Pancreas (tissue), 10 donors: ENCODE results near the gene OGG1. TPM values are rescaled to one million over a fixed set of nuclear protein-coding genes. Genes with fewer than 3 reads are reported as not detected.

Experiments
- ATAC-seq, 4 donors: fragments of 200-7000 bp; cut with Tn5 transposase; one replicate each; pipeline versions ENCODE4 v1.8.0 to v1.9.1; 2020; ENCODE audit warnings: mild to moderate bottlenecking in 4 of 4, moderate library complexity in 4 of 4
- DNase-seq, 6 donors: peaks; one replicate each; pipeline ENCODE4 v3.0.0-alpha.2; 2020
- FAIRE-seq: peaks from 2 replicates; lab custom pipeline; 2012; peaks lifted over from hg19 to GRCh38; lab: Jason Lieb, UNC
- H3K27ac ChIP-seq, 4 donors: fragments of 200-600 bp; sonication (generic); 1 replicate in 3 of 4; 2 replicates in 1 of 4; pipeline versions ENCODE4 v1.5.0 to v1.8.0; 2020
- H3K27me3 ChIP-seq, 4 donors: fragments of 200-600 bp; one replicate each; pipeline ENCODE4 v1.8.0; 2021
- H3K36me3 ChIP-seq, 3 donors: fragments of 200-600 bp; sonication (generic) in 1 of 3; one replicate each; pipeline versions ENCODE4 v1.5.0 to v1.8.0; 2020 to 2021
- H3K4me1 ChIP-seq, 3 donors: fragments of 200-600 bp; one replicate each; pipeline ENCODE4 v1.8.0; 2021
- H3K4me3 ChIP-seq, 4 donors: fragments of 200-600 bp; sonication (generic) in 2 of 4; one replicate each; pipeline versions ENCODE4 v1.5.0 to v1.8.0; 2020 to 2021
- H3K9me3 ChIP-seq, 4 donors: fragments of 200-600 bp; one replicate each; pipeline ENCODE4 v1.8.0; 2021
- CTCF ChIP-seq, 4 donors: fragments of 200-600 bp; sonication (generic) in 3 of 4; IDR thresholded peaks; one replicate each; pipeline versions ENCODE4 v1.5.0 to v1.8.0; 2021; ENCODE audit warnings: antibody characterized with exemption in 4 of 4
- WGBS, 2 donors: extraction: QIAGEN DNeasy Blood & Tissue Kit; methylation state at CpG; one replicate each; pipeline ENCODE4 v1.1.7; 2013; 5-methylcytosine and 5-hydroxymethylcytosine counted together
- intact Hi-C, 3 donors: fragments of 100-400 bp; cut with DNase I; formaldehyde crosslinking; loops; one replicate each; pipeline versions ENCODE4 v1.11.1 to v1.14.2; 2022
- polyA plus RNA-seq, 2 donors: library from polyadenylated mRNA; stranded (reverse); fragments of 200-250 nt; gene quantifications; one replicate each; pipeline ENCODE4 v1.2.3, GENCODE V29; 2013
- total RNA-seq, 6 donors: library from RNA; stranded (reverse); fragmentation: NEBNext Ultra II Directional in 4 of 6; extraction: Animal tissue kit (Norgen Biotek cat#: 25700) in 4 of 6; gene quantifications; one replicate each; pipeline versions ENCODE4 v1.2.1 to v1.2.4, GENCODE V29; 2021 to 2023
- donor health status: healthy with polysubstance abuse.
- donor health status: DM: no; HTN: no; CAD: no; lungs with moderate emphysema.
- donor health status: DM: no; HTN: no; CAD: no.
- donor health status: control.
- donor health status: control.
- donor health status: Bipolar disorder and iron deficiency.
- donor health status: DM: yes; HTN: yes; CAD: no.
- donor health status: DM: no; HTN: no; CAD: no.
- donor health status: DM: no; HTN: no; CAD: no.
- donor health status: DM: yes; HTN: yes; CAD: no.

The OGG1 gene
- total and polyA plus RNA-seq, 8 donors = 5.9 to 13.9 (median 9.1) TPM

DNA sequence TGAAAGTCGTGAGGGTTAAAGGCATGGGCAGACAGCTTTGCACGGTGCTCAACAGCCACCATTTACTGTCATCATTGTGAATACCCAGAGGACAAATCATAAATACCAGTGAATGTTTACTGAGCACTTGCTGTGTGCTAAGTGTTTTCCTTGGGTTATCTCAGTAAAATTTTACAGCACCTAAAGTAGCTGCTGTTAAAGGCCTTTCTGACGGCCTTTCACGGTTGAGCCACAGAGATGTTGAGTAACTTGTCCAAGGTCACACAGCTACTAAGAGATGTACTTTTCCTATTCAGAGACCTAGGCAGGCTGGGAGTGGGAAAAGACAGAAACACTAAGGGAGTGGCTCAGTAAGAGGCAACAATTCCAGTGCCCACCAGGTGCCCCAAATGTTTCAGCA, 46.5 kb upstream of the OGG1 start:
- FAIRE-seq = no peak
- Histone ChIP-seq H3K9me3 (no peaks in the 10 kb centered on the region), H3K27ac (no peak overlapping the region), H3K36me3 (peaks cover 0 to 3% (median 0%) of the 10 kb centered on the region in 3 donors), H3K4me3 (no peak overlapping the region), H3K27me3 (no peaks in the 10 kb centered on the region), H3K4me1 (peaks cover 0 to 11% (median 0%) of the 10 kb centered on the region in 3 donors)
- ATAC-seq = no peak
- WGBS, 2 donors = 71 to 73% methylated on average over 4 of the region's 4 CpGs
- no peak for DNase-seq
- no peak for TF ChIP-seq CTCF (IDR thresholded peaks at IDR 0.05)
- intact Hi-C loops = no loop called here

DNA sequence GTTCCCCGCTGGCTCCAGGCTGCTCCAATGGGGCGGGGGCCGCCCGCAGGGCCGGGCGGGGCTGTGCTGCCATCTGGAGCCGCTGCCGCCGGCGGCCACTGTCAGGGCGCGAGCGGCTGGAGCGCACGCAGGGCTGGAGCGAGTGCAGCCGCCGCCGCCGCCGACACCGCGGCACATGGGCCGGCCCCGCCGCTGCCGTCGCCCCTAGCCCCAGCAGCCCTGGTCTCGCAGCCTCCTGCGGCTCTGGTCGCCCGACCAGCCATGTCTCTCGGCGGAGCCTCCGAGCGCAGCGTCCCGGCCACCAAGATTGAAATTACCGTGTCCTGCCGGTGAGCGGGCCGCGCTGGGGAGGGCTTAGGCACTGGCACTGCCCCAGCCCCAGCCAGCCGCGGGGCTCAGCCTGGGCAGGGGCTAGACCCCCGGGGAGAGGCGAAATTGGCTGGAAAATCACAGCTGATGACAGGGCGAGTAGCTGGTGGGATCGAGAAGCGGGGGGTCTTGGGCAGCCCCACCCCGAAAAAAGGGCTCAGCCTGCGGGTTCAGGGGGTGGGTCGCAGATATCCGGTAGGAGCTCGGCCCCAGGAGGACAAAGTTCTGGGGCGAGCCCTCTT, 45.9 kb upstream of the OGG1 start, which contains the start of gene CPNE9:
CPNE9 (plus strand) TSS at position 98 of the 611 bp plus-strand sequence; CDS start at position 262, 164 bp downstream.
- TF ChIP-seq CTCF (IDR thresholded peaks at IDR 0.05) = no peak
- 2 to 3% methylated on average over 47 to 56 of the region's 56 CpGs for WGBS, 2 donors
- H3K27ac ChIP-seq = no peak within 1 kb of the TSS
- H3K36me3 ChIP-seq = no peaks in the 10 kb centered on the region
- H3K9me3 ChIP-seq = no peaks in the 10 kb centered on the region
- intact Hi-C loops = no loop called here
- DNase-seq = peak in 1 of 6 donors; percentile 64
- no peak for FAIRE-seq
- no peaks in the 10 kb centered on the region for H3K27me3 ChIP-seq
- peak within 1 kb of the TSS in 2 of 4 donors; percentile 4 to 33 for H3K4me3 ChIP-seq
- H3K4me1 ChIP-seq = peaks cover 0 to 11% (median 0%) of the 10 kb centered on the region in 3 donors
- ATAC-seq = peak; percentile 36 to 66 (median 55)

DNA sequence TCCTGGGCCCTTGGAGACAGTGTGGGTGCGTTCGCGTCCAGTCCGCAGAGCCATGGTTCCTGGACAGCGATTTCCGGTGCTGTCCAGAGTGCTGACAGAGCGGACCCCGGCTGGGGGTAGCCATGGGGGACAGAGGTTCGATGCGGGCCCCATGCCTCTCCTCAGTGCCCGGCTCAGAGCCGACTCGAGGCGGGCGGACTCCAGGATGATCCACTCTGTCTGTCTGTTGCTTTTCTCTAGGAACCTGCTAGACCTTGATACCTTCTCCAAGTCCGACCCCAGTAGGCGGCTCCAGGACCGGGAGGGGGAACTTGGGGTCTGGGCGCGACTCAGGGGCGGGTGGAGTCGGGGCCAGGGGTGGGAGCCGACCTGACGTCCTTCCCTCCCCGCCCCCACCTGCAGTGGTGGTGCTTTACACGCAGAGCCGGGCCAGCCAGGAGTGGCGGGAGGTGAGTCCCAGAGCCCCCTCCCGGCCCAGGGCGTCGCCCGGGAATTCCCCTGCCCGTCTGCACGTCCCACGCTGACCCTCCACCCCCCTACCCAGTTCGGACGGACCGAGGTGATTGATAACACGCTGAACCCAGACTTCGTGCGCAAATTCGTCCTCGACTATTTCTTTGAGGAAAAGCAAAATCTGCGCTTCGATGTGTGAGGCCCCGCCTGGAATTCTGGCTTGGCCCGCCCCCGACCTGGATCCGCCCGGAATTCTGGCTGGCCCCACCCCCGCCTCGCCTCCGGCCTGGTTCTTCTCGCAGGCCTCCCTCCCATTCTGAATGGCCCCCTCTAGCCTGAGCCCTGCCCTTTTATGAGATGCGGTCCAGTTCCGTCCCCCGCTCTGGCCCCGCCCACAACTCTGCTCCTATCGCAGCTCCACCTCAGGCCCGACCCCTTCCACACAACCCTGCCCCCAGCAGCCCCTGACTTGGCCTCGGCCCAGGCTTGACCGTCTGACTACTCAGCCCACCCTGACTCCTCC, 45.1 kb upstream of the OGG1 start:
- H3K9me3 ChIP-seq = no peaks in the 10 kb centered on the region
- DNase-seq = peak in 4 of 6 donors; percentile 39 to 77 (median 58)
- 1 to 2% methylated on average over 59 to 62 of the region's 62 CpGs for WGBS, 2 donors
- intact Hi-C loops = no loop called here
- no peak overlapping the region for H3K27ac ChIP-seq
- peak; percentile 61 to 90 (median 79) for ATAC-seq
- no peaks in the 10 kb centered on the region for H3K27me3 ChIP-seq
- peak overlapping the region in 2 of 4 donors; percentile 4 to 33 for H3K4me3 ChIP-seq
- peaks cover 0 to 11% (median 0%) of the 10 kb centered on the region in 3 donors for H3K4me1 ChIP-seq
- H3K36me3 ChIP-seq = no peaks in the 10 kb centered on the region
- no peak for FAIRE-seq
- TF ChIP-seq CTCF (IDR thresholded peaks at IDR 0.05) = no peak

- H3K27ac ChIP-seq = no peak overlapping the region
- intact Hi-C loops = no loop called here
- H3K27me3 ChIP-seq = no peaks in the 10 kb centered on the region
- no peak for DNase-seq
- no peaks in the 10 kb centered on the region for H3K9me3 ChIP-seq
- TF ChIP-seq CTCF (IDR thresholded peaks at IDR 0.05) = no peak
- H3K36me3 ChIP-seq = no peaks in the 10 kb centered on the region
- H3K4me1 ChIP-seq = no peaks in the 10 kb centered on the region
- 54 to 70% methylated on average over 3 of the region's 3 CpGs for WGBS, 2 donors
- FAIRE-seq = no peak
- ATAC-seq = no peak
- H3K4me3 ChIP-seq = no peak overlapping the region
These were observed 39.5 kb upstream of the OGG1 start for GRCh38 chr3:9710174-9710739.
